ENCODE measurements around the gene RAB29.

Gene RAB29

DNA sequence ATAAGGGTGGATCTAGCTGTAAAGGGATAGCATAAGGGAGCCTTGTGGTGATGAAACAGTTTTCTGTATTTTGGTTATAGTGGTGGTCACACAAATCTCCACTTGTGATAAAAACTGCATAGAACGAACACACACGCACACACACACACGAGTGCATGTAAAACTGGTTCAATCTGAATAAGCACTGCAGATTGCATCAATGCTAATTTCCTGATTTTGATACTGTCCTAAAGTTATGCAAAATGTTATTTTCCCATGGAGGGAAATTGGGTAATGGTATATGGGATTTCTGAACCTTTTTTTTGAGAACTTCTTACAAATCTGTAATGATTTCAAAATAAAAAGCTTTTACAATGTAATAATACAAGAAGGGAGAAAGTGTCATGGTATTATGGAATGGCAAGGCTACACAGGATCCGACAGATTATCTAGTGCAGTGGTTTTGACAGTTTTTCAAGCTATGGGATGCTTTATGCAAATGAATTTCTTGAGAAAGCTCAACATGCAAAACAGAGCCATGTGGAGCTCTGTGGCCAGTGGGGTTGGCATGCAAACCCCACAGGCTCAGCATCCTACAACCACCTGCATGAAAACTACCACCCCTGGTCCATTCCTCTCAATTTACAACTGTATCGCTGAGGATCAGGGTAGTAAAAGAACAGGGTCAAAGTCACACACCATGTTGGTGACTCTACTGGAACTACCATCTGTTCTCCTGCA is 18.9 kb upstream of the RAB29 start:
- DNase-seq (ENCODE audit: low spot score), result no peak

DNA sequence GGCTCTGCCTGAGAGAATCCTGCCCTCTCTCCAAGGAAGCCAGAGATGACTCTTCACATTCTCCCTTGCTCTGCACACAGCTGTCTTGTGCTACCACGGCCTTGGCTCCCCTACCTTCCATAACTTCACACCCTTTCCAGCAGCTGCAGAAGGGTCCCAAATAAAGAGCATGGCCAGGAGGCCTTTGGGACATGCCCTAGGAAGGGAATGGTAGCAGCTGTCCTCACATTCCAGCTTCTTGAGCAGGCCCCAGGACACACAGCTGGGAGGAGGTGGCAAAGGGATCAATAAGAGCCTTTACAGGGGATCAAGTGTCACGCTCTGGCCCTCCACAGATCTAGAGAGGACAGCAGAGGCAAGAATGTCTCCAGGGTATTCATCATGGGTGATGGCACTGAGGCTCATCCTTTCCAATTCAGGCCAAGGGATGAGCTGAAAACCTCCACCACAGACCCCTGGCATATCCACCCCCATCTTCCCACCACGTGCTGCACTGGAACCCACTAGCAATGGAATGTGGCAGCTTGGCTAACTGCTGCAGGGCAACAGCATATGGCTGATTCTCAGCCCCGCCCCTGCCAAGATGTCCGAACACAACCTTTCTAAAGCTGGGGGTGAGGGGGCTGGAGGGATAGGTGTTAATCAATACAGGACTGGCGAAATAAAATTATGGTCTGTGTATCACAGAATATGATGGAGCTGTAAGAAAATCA is 17.8 kb upstream of the RAB29 start:
- DNase-seq (ENCODE audit: low spot score), result no peak

DNA sequence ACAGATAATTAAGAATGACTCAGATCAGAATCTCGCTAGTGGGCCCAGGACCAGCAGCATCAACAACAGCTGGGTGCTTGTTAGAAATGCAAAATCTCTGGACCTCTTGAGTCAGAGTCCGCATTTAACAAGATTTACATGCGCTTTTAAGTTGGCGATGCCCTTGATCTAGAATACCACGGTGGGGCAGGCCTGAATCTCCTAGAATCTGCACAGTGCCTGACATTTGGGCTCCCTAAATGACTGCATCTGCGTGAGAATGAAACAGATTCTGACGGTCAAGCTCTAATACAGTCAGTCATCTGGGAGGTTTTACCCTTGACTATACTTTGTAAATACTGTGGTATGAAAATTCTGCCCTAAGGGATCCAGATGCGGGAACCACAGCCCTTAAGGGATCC is 17.2 kb upstream of the RAB29 start:
- DNase-seq (ENCODE audit: low spot score), result no peak

DNA sequence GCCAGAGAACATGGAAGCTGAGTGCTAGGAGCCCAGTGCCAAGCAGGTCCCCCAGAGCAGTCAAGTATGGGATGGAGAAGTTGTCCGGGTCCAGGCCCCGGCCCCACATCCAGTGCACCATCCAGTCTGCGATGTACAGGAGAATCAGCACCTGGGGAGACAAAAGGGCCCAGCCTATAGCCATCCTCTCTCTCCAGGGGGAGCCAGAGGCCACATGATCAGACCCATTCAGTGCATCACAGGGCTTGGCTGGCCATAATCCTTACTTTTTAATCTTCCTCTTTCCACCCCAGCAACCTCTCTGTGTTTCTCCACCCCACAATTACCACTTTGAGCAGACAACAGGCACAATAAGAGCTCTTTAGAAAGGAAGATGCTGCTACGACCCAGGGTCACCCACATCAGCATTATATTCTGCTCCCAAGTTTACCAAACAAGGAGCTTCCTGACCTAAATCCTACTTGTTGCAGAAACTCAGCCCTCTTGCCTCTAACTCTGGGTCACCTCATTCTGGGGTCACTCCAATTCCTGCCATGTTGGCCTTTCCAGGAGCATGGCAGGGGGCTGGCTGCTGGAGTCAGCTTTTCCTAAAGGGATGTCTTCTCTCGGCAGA is 16.4 kb upstream of the RAB29 start:
- peak; percentile 71 for DNase-seq (ENCODE audit: low spot score)

DNA sequence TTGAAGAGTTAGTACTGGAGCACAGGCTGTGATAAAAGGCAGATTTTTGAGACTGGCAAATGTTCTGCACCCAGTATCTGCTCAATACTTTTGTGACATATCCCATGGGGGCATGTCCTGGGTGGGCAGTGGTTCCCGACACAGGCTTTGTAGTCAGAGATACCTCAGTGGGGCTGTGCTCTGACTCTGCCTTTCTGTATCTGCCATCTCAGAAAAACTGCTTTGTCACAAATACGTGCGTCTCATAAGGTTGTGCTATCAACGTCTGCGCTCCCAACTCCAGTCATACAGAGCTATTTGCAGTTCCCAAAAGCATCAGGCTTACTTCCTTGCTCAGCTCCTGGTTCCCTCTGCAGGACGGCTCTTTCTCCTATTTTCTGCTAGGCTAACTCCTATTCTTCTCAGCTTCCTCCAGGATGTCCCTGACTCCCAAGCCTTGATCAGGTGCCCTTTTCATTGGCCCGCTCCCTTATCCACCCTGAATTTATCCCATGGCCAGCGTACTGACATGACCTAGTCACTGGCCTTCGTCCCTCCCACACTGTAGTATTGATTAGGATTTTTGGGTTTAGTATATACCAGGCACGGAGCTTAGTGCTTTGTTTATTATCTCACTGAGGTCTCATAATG is 12.1 kb upstream of the RAB29 start:
- DNase-seq (ENCODE audit: low spot score), result no peak

DNA sequence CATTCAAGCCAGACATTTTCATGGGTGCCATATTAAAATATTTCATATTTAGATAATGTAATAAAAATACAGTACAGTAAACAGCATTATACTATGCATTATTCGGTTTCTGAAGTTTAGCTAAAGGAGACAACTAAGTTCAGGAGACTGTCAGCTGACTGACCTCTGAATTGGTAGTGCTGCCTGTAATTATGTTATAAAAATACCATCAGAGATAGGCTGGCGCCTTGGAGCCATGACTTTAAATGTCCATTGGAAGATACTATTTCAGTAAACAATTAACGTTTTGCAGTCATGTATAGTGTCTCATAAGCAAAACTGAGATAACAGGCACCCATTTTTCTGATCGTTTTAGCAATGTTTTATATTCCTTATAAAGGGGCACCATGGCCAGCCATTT is 11.3 kb upstream of the RAB29 start:
- DNase-seq (ENCODE audit: low spot score), result no peak

DNA sequence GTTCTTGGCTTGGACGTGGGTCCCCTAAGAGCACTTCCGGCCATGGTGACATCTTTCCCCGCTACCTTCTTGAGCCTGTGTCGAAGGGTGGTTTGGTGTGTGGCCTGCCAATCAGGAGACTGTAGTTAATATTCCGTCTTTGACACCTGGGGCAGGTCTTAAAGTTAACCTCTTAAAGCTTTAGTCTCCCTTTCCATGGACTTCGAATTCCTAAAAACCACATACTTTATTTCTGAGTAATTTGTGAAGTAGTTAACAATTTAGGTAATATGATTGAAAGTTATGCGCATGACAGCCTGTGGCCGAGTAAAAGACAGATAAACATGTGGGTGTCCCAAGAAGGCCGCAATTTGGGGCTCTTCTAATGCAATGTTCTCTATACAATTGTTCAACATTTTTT is 10.2 kb upstream of the RAB29 start:
- DNase-seq (ENCODE audit: low spot score), result no peak

DNA sequence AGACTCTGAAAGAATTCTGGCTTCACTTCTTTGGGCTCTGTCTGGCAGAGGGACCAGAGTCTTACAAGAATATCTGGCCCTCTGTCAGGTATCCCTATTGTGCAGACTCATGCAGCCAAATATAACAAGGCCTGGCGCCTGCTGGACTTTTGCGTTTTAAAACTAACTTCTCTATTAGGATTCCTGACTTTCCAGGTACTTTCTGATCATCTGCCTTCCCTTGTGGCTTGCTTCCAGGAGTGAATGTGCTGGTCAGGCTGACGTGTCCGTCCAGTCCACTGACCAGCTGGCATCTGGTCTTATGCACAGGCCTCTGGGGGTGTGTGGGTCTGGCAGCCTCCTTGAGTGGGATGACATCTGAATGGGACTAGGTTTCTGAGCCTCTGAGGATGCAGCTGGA is 8.6 kb upstream of the RAB29 start:
- DNase-seq (ENCODE audit: low spot score), result no peak

DNA sequence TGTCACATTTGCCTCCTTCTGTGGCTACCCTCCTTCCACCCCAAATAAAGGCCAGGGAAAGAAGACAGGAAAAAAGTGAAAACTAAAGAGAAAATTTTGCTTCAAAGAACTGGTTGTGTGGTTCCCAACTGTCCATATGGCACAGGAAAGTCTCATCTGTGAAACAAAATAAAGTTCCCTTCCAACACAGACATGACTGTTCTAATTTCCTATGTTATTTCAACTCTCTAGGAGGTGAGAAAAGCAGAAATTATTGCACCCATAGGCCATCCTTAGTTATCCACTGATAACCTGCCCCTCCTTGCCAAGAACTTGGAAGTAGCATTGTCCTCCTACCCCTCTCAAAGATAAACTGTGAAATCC is 8.1 kb upstream of the RAB29 start:
- no peak for DNase-seq (ENCODE audit: low spot score)

DNA sequence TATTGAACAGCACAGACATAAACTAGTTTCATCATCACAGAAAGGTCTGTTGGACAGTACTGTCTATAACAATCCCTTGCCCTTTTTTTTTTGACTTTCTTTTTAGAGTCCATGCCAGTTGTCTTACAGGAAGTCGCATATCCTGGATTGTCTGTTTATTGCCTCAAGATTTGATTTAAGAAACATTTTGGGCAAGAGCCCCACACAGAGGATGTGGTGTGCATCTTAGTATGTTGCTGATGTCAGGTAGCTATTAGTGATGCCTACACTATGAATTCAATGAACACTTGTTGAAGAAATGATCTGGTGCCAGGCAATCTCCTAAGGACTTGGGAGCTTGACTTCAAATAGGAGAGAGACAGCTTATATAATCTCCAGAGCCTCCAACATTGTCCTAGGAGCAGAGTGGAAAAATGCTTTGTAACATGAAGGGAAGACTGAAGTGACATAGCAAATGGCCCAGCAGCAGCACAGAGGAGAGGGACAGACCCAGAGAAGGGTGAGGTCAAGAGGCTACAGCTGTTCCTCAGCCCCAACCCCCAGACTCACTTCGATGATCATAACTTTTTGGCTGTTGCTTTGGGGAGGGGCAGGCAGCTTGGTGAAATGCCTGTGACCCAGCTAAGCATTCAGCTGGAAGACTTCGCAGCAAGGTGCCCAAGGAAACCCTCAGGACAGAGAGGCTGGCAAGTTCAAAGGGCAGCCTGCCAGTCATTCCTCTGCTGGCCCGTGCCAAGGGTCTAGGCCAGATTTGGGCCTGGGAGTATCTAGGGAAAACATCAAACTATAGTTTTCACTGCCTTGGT is 7.5 kb upstream of the RAB29 start:
- no peak for DNase-seq (ENCODE audit: low spot score)

DNA sequence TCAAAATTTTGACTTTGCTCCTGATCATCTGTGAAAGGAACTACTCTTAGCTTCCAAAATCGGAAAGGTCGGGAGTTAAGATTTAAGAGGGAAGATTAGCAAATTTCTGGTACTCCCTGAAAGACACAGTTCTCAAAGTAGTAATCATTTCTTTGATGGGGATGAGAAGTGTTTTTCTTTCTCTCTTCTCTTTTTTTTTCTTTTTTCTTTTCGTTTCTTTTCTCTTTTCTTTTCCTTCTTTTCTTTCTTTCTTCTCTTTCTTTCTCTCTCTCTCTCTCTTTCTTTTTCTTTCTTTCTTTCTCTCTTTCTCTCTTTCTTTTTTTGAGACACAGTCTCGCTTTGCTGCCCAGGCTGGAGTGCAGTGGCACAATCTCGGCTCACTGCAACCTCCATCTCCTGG is 5.1 kb upstream of the RAB29 start:
- no peak for DNase-seq (ENCODE audit: low spot score)

DNA sequence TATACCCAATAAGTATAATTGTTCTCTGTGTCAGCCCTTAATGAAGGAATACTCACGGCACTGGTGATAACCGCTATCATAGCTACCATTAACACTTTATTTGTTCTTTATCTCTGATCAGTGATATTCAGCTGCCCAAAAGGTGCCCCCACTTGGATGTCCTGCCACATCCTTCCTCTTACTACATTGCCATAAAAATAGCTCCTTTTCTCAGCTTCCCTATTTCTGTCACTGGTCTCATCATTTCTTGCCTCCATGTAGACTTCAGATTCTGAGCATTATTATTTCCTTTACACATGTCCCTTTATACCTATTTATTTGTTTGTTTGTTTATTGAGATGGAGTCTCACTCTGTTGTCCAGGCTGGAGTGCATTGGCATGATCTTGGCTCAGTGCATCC is 2.7 kb upstream of the RAB29 start:
- no peak for DNase-seq (ENCODE audit: low spot score)

DNA sequence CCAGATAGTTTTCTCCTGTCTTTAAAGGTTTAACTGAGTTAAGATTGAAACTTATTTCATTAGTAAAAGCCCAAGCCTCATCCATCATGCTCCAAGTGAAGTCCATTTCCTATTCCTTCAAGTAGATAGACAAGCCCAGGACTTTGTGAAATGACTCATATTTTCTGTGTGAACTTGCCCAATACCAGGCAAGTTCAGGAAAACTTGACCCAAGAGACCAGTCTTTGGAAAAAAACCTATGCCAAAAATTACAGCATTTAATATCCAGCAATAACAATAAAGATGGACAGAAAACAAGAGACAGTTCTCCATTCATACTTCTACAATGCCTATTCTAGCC is 405 bp upstream of the RAB29 start:
- DNase-seq (ENCODE audit: low spot score), result no peak

DNA sequence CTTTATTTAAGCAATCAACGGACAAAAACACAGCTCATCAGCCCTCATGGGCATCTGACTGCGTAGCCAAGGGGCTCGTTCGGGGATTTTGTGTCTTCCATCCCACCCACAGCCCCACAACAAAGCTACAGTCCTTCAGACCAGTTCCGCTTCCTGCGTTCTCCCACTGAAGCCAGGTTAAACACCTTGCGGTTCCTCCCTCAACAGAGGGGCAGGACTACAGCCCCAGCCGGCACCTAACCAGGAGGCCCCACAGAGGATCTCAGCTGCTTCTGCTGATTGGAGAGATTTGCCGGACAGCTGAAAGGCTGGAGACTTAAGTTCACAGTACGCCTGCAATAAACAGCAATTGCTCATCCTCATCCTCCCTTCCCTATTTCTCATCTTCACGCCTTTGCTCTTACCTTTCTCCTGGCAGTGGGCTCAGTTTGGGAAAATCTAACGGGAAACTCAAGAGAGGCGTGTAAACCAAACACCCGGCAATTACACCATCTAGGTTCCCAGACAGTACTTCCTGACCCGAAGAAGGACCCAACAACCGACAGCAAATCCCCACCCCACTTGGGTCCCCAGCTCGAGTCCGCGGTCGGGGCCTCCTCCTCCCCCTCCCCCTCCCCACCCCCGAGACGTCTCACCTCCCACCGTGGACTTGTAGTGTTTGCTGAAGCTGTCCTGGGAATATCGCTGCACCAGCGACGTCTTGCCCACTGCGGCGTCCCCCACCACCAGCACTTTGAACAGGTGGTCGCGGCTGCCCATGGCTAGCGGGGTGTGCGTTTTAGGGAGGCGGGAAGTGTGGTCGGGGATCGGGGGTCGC is 876 bp downstream of the RAB29 start:
- DNase-seq (ENCODE audit: low spot score), result peak; percentile 32

DNA sequence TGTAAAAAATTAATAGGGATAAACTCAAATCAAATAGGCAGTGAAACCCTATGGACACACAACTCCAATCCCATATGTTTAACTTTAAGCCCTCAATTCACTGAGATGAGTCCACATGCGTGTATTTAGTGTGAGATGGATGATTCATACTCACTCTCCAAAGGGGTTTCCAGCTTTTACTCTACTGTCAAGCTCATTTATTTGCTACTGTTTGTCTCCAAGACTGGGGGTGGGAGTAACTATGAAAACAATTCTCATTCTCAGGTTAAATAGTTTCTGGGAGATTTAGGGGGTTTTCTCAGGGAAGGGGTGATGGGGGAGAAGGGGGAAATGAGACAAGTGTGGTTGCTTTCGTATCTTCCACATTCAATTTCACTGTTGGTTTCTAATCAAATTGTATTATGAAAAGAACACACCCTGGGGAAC is 2.7 kb downstream of the RAB29 start:
- DNase-seq (ENCODE audit: low spot score), result no peak

DNA sequence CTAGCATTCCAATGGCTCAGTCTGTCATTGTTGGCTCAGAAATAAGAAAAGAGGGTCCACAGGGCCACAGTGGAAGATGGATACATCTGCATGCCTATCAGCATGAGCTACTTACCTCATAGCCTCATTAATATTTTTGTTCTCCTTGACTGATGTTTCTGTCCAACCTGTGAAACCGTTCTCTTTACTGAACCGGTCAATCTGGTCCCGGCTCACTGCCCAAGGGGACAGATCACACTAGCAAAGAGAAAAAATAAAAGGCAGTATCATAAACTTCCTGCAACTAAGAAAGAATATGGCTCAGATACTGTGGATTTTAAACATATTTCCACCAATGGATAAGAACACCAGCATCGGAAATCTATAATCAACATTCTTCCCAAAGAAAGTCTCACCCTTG is 4.7 kb downstream of the RAB29 start:
- DNase-seq (ENCODE audit: low spot score), result no peak

DNA sequence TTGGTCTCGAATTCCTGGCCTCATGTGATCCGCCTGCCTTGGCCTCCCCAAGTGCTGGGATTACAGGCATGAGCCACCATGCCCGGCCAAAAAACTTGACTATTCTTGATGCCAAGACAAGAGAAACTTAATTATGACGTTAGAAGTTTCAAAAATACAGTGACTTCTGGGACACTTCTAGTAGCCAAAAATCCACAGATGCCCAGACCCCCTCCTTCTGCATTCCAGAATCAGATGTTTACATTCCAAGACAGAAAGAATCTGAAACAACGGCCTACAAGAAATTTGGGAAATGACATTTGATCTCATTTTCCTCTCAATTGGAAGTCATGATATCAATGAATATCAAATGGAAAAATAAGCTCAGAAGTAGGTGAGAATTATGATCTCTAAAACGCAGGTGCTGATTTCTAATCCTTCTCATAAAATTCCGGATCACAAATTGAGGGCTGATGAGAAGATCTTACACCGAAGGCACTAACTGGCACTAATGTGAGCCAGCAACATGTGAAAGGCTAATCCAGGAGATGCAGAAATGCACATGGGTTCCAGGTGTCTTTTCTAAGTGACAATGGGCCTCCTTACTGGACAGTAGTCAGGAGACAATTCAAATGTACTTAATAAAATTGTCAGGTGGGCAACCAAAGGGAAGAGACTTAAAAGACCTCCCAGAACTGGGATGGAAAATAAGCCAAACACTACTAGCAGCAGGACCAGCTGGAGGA is 5.5 kb downstream of the RAB29 start:
- DNase-seq (ENCODE audit: low spot score), result no peak

DNA sequence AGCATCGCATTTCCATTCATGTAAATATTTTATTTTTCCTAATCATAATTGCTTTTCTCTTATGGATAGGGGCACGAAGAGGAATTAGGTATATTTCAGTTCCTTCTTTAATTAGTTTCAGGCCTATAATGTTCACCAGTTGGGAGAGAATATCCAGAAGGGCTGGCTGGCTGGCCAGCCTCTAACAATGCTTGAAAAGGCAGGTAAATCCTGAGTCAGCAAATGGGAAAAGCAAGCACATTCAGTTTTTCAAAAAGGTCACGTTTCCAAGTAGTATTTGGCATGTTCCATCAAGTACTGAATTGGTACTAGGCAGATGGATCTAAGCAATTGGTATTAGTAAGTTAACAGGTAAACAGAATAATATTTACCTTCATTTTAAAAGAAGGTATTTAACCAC is 8.0 kb downstream of the RAB29 start:
- no peak for DNase-seq (ENCODE audit: low spot score)

DNA sequence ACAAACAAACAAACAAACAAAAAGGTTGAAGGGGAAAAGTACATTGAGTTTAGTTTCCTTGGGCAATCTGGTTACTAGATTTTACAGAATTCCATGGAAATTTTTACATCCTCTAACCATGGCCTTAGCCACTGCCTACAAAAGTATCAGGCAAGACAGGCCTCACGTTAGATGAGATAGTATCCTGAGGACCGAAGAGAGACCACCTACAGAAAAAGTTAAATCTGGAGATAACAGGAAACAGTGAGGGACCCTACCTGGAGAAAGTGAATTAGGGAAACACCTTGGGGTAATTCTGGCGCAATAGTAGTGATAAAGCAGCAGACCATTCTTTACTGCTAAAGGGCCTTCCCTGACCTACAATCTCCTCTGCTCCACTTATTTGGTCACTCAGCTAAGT is 8.7 kb downstream of the RAB29 start:
- DNase-seq (ENCODE audit: low spot score), result no peak

DNA sequence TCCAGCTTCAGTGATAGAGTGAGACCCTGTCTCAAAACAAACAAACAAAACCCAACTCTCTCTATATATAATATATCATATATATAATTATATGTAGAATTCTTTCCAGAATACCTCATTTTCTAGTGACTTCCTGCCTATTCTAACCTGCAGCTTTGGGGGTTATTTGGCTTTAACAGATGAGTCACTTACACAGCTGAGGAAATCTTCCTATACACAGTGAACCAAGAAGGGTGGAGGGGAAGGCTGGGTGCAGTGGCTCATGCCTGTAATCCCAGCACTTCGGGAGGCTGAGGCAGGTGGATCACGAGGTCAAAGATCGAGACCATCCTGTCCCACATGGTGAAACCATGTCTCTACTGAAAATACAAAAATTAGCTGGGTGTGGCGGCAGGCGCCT is 9.2 kb downstream of the RAB29 start:
- DNase-seq (ENCODE audit: low spot score), result no peak

DNA sequence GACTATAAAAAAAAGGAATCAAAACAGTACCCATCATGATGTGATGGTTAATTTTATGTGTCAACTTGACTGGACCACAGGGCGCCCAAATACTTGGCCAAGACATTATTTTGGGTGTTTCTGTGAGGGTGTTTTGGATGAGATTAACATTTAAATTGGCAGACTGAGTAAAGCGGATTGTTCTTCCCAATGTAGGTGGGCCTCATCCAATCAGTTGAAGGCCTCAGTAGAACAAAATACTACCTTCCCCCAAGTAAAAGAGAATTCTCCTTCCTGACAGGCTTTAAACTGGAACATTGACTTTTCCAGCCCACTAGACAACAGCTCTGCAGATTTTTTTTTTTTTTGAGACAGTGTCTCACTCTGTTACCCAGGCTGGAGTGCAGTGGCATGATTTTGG is 10.7 kb downstream of the RAB29 start:
- no peak for DNase-seq (ENCODE audit: low spot score)
